Stimulated activated CD8-positive, alpha-beta memory T cell treated with anti-CD3 and anti-CD28 coated beads, Interleukin-7, amount 100 ng/mL, for 1 hour (primary cell): ENCODE measurements around the gene KCNS1.
A peak's percentile ranks its signal among the peaks of the same experiment; 100 is the strongest.
"Not testable (repeated sequence)": the region's sequence is repeated elsewhere in the genome, so short reads cannot be mapped to it uniquely, and the experiment has no call there.

Source experiments
- DNase-seq, 2 donors: peaks; one replicate each; pipeline ENCODE4 v3.0.0-alpha.2; 2020; ENCODE audit warnings: low read depth in 2 of 2

KCNS1 gene

GRCh38 chr20:45100563-45101245 is at the start of gene KCNS1:
Gene KCNS1, minus strand, starts transcription at chr20:45101127. Its CDS starts 1,891 bp downstream, at chr20:45099236.
- DNase-seq, result no peak

- DNase-seq, result no peak
Measured at GRCh38 chr20:45149062-45149461, 48.1 kb upstream of the KCNS1 start.

- no peak for DNase-seq
Measured at GRCh38 chr20:45140836-45141235, 39.9 kb upstream of the KCNS1 start.

- not testable (repeated sequence) for DNase-seq
Measured at GRCh38 chr20:45139733-45140375, 38.9 kb upstream of the KCNS1 start.

- DNase-seq, result peak in 1 of 2 donors; percentile 5
Measured at GRCh38 chr20:45138561-45139300, 37.8 kb upstream of the KCNS1 start.

GRCh38 chr20:45136911-45137310 is 36.0 kb upstream of the KCNS1 start:
- DNase-seq, result no peak

GRCh38 chr20:45128099-45128498 is 27.2 kb upstream of the KCNS1 start:
- no peak for DNase-seq

GRCh38 chr20:45124365-45124764 is 23.4 kb upstream of the KCNS1 start, which contains the start of gene WFDC12:
Gene WFDC12, minus strand, starts transcription at chr20:45124465. Its CDS starts 18 bp downstream, at chr20:45124447.
- DNase-seq, result no peak

GRCh38 chr20:45121388-45121787 is 20.5 kb upstream of the KCNS1 start:
- no peak for DNase-seq

- no peak for DNase-seq
Measured at GRCh38 chr20:45119556-45120266, 18.8 kb upstream of the KCNS1 start.

- no peak for DNase-seq
Measured at GRCh38 chr20:45118028-45118427, 17.1 kb upstream of the KCNS1 start.

- no peak for DNase-seq
Measured at GRCh38 chr20:45117581-45117980, 16.7 kb upstream of the KCNS1 start.

GRCh38 chr20:45115829-45116228 is 14.9 kb upstream of the KCNS1 start:
- DNase-seq, result no peak

- DNase-seq, result no peak
Measured at GRCh38 chr20:45115386-45115774, 14.5 kb upstream of the KCNS1 start.

GRCh38 chr20:45114465-45115385 is 13.8 kb upstream of the KCNS1 start, which contains the start of gene WFDC5:
Gene WFDC5, minus strand, starts transcription at chr20:45115174. Its CDS starts 91 bp downstream, at chr20:45115083.
- DNase-seq, result no peak

- DNase-seq, result no peak
Measured at GRCh38 chr20:45113865-45114264, 12.9 kb upstream of the KCNS1 start.

GRCh38 chr20:45112754-45113153 is 11.8 kb upstream of the KCNS1 start:
- DNase-seq, result no peak

- DNase-seq, result no peak
Measured at GRCh38 chr20:45111799-45112471, 11.0 kb upstream of the KCNS1 start.

GRCh38 chr20:45111285-45111684 is 10.4 kb upstream of the KCNS1 start:
- DNase-seq, result no peak

- DNase-seq, result no peak
Measured at GRCh38 chr20:45110301-45110700, 9.4 kb upstream of the KCNS1 start.
